Spleen (tissue), 11 donors: ENCODE results near the gene RASSF3. TPM values are rescaled to one million over a fixed set of nuclear protein-coding genes. Genes with fewer than 3 reads are reported as not detected.
"Not testable (repeated sequence)": the region's sequence is repeated elsewhere in the genome, so short reads cannot be mapped to it uniquely, and the experiment has no call there.

Experiments used
- DNase-seq: peaks from one replicate; pipeline ENCODE4 v3.0.0-alpha.2; 2020
- H3K27ac ChIP-seq, 8 donors: fragments of 200-600 bp; sonication (generic) in 7 of 8; 1 replicate in 4 of 8; 2 replicates in 4 of 8; pipeline versions ENCODE4 v1.5.0 to v1.8.0; 2016 to 2021; ENCODE audit warnings: inconsistent platforms in 4 of 8, mild to moderate bottlenecking in 4 of 8, moderate library complexity in 1 of 8
- H3K27me3 ChIP-seq, 7 donors: fragments of 200-600 bp; sonication (generic) in 6 of 7; replicated peaks in 1 of 7; 1 replicate in 4 of 7; 2 replicates in 3 of 7; pipeline versions ENCODE4 v1.5.0 to v1.8.0; 2016 to 2021; ENCODE audit warnings: inconsistent platforms in 3 of 7, mild to moderate bottlenecking in 1 of 7
- H3K36me3 ChIP-seq, 6 donors: fragments of 200-600 bp; sonication (generic) in 5 of 6; 1 replicate in 4 of 6; 2 replicates in 2 of 6; pipeline versions ENCODE4 v1.5.0 to v1.8.0; 2016 to 2021; ENCODE audit warnings: inconsistent platforms in 2 of 6
- H3K4me1 ChIP-seq, 6 donors: fragments of 200-600 bp; sonication (generic) in 5 of 6; 1 replicate in 3 of 6; 2 replicates in 3 of 6; pipeline versions ENCODE4 v1.5.0 to v1.8.0; 2016 to 2021; ENCODE audit warnings: inconsistent platforms in 3 of 6
- H3K4me3 ChIP-seq, 8 donors: fragments of 200-600 bp; sonication (generic) in 7 of 8; 1 replicate in 4 of 8; 2 replicates in 4 of 8; pipeline versions ENCODE4 v1.5.0 to v1.8.0; 2016 to 2021; ENCODE audit warnings: inconsistent platforms in 4 of 8, mild to moderate bottlenecking in 4 of 8, moderate library complexity in 2 of 8
- H3K9me3 ChIP-seq, 8 donors: fragments of 200-600 bp; sonication (generic) in 7 of 8; 1 replicate in 4 of 8; 2 replicates in 4 of 8; pipeline versions ENCODE4 v1.5.0 to v1.8.0; 2016 to 2021; ENCODE audit warnings: inconsistent platforms in 4 of 8
- POLR2A ChIP-seq, 3 donors: fragments of 450-650 bp; IDR thresholded peaks; one replicate each; pipeline ENCODE4 v1.5.1; 2017; ENCODE audit warnings: antibody characterized with exemption in 3 of 3, mild to moderate bottlenecking in 1 of 3
- POLR2AphosphoS5 ChIP-seq, 3 donors: sonication (generic); formaldehyde crosslinking; IDR thresholded peaks; one replicate each; pipeline ENCODE4 v1.5.1; 2017; ENCODE audit warnings: antibody characterized with exemption in 3 of 3
- WGBS, 5 donors: extraction: QIAGEN DNeasy Blood & Tissue Kit in 3 of 5; methylation state at CpG; one replicate each; pipeline versions ENCODE4 v1.1.5 to v1.1.7; 2013 to 2018; 5-methylcytosine and 5-hydroxymethylcytosine counted together
- intact Hi-C: fragments of 100-400 bp; cut with DNase I; formaldehyde crosslinking; loops from one replicate; pipeline ENCODE4 v1.15.0; 2023; ENCODE audit warnings: low total_unique reads
- polyA plus RNA-seq, 3 donors: library from polyadenylated mRNA; stranded (reverse); fragments of 200-250 nt; gene quantifications; one replicate each; pipeline ENCODE4 v1.2.1, GENCODE V29; 2013
- total RNA-seq, 7 donors: library from RNA; depleted of rRNA in 3 of 7; stranded (reverse); fragments of >200 nt in 3 of 7; fragmentation: NEBNext Ultra II Directional in 4 of 7; extraction: Animal tissue kit (Norgen Biotek cat#: 25700) in 4 of 7; gene quantifications; one replicate each; pipeline versions ENCODE4 v1.1.0 to v1.2.1, GENCODE V29; 2016 to 2021
- TF ChIP-seq, protein P1 (sequence below), 11 experiments: fragments of 200-600 bp in 7 of 11; fragments of 450-650 bp in 4 of 11; sonication (generic) in 4 of 11; IDR thresholded peaks in 8 of 11; conservative IDR thresholded peaks in 3 of 11; 1 replicate in 7 of 11; 2 replicates in 4 of 11; pipeline versions ENCODE4 v1.4.0 to v1.8.0; 2016 to 2021; ENCODE audit warnings: antibody characterized with exemption in 11 of 11, inconsistent platforms in 4 of 11, mild to moderate bottlenecking in 1 of 11
- donor health status: healthy with polysubstance abuse.
- donor health status: DM: no; HTN: no; CAD: no; lungs with moderate emphysema.
- donor health status: DM: no; HTN: no; CAD: no.
- donor health status: Bipolar disorder and iron deficiency.
- donor health status: healthy.
- donor health status: DM: no; HTN: no; CAD: no.
- donor health status: DM: yes; HTN: yes; CAD: no.

The RASSF3 gene
- total and polyA plus RNA-seq, 10 donors, result 31.0 to 120 (median 91.0) TPM

DNA sequence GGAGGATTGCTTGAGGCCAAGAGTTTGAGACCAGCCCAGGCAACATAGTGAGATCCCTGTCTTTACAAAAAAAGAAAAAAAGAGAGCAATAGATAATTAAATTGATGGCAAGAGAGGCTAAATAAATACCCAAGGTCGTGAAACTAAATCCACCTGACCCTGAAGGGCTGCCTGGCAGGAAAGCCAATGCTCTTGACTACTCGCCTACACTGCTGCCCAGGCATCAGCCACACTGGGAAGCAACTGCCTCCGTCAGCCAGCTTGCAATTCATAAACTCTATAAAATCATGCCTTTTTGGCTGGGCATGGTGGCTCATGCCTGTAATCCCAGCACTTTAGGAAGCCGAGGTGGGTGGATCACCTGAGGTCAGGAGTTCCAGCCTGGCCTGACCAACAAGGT is 31.7 kb upstream of the RASSF3 start:
- Histone ChIP-seq H3K27me3 (no peaks in the 10 kb centered on the region), H3K4me1 (peaks cover 2 to 19% (median 11%) of the 10 kb centered on the region in 6 donors), H3K36me3 (no peaks in the 10 kb centered on the region), H3K4me3 (no peak overlapping the region), H3K9me3 (peaks cover 0 to 23% (median 18%) of the 10 kb centered on the region in 8 donors), H3K27ac (no peak overlapping the region)
- 59 to 82% (median 77%) methylated on average over 4 of the region's 4 CpGs for WGBS, 5 donors
- intact Hi-C loops, result no loop called here
- DNase-seq, result no peak
- TF ChIP-seq POLR2A (IDR thresholded peaks at IDR 0.05), result no peak
- TF ChIP-seq, protein P1, sequence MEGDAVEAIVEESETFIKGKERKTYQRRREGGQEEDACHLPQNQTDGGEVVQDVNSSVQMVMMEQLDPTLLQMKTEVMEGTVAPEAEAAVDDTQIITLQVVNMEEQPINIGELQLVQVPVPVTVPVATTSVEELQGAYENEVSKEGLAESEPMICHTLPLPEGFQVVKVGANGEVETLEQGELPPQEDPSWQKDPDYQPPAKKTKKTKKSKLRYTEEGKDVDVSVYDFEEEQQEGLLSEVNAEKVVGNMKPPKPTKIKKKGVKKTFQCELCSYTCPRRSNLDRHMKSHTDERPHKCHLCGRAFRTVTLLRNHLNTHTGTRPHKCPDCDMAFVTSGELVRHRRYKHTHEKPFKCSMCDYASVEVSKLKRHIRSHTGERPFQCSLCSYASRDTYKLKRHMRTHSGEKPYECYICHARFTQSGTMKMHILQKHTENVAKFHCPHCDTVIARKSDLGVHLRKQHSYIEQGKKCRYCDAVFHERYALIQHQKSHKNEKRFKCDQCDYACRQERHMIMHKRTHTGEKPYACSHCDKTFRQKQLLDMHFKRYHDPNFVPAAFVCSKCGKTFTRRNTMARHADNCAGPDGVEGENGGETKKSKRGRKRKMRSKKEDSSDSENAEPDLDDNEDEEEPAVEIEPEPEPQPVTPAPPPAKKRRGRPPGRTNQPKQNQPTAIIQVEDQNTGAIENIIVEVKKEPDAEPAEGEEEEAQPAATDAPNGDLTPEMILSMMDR (IDR thresholded peaks at IDR 0.05 in 8 of 11, conservative IDR thresholded peaks at IDR 0.05 in 3 of 11), result no peak
- no peak for TF ChIP-seq POLR2AphosphoS5 (IDR thresholded peaks at IDR 0.05)

DNA sequence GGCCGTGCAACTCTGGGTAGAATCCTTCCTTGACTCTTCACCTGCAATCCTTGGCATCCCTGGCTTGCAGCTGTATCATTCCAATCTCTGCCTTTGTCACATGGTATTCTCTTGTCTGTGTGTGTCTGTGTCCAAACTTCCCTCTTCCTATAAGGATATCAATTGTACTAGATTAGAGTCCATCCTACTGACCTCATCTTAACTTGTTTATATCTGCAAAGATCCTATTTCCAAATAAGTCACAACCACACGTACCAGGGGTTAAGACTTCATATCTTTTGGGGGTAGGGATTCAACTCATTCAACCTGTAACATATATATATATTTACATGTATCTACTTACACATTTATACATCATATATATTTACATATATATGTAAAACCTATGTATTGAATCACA is 29.6 kb upstream of the RASSF3 start:
- Histone ChIP-seq H3K9me3 (peaks cover 0 to 5% (median 3%) of the 10 kb centered on the region in 8 donors), H3K4me1 (peaks cover 11 to 37% (median 24%) of the 10 kb centered on the region in 6 donors), H3K27me3 (no peaks in the 10 kb centered on the region), H3K4me3 (no peak overlapping the region), H3K36me3 (no peaks in the 10 kb centered on the region), H3K27ac (no peak overlapping the region)
- 78 to 90% (median 82%) methylated on average over 2 of the region's 2 CpGs for WGBS, 5 donors
- intact Hi-C loops, result no loop called here
- DNase-seq, result no peak
- no peak for TF ChIP-seq POLR2A (IDR thresholded peaks at IDR 0.05)
- TF ChIP-seq POLR2AphosphoS5 (IDR thresholded peaks at IDR 0.05), result no peak
- TF ChIP-seq, protein P1 (IDR thresholded peaks at IDR 0.05 in 8 of 11, conservative IDR thresholded peaks at IDR 0.05 in 3 of 11), result no peak

DNA sequence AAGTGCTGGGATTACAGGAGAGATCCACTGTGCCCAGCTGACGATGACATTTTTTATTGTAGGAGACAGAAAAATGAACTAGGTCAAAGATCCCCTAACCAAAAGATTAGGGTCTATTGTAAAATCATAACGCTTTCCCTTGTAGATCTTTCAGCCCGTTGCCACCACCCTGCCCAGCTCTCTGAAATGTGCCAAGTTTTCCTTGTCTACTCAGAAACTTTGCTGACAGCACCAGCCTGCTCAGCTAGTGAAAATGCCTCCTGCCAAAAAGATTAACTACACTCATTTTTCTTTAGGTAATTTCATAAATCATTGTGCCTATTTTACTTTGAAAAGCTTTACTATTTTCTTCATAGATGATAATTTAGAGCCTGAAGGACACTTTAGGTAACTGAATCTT is 28.2 kb upstream of the RASSF3 start:
- Histone ChIP-seq H3K36me3 (no peaks in the 10 kb centered on the region), H3K9me3 (no peaks in the 10 kb centered on the region), H3K4me1 (peaks cover 11 to 37% (median 24%) of the 10 kb centered on the region in 6 donors), H3K4me3 (no peak overlapping the region), H3K27ac (no peak overlapping the region), H3K27me3 (no peaks in the 10 kb centered on the region)
- WGBS, 5 donors, result 64 to 85% (median 78%) methylated on average over 3 of the region's 3 CpGs
- intact Hi-C loops, result no loop called here
- DNase-seq, result no peak
- TF ChIP-seq, protein P1 (IDR thresholded peaks at IDR 0.05 in 8 of 11, conservative IDR thresholded peaks at IDR 0.05 in 3 of 11), result no peak
- TF ChIP-seq POLR2A (IDR thresholded peaks at IDR 0.05) (no peak), POLR2AphosphoS5 (IDR thresholded peaks at IDR 0.05) (no peak)

DNA sequence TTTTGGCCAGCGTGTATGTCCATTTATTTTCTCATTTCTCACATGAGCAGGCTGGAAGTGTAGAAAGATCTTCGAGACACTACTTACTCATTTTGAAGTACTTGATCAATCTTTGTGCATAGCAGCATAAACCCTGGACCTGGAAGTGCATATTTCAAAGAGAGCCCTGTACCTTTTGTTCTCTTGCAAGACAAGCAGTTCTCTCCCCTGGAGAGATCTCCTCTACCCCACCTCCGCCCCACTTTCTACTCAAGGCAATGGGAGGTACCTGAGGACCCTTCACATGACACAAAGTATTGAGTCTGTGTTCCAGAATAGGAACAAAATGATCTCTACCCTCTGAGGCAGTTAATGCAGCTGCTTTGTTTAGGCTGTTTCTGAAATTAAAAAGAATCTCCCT is 27.4 kb upstream of the RASSF3 start:
- Histone ChIP-seq H3K27me3 (no peaks in the 10 kb centered on the region), H3K9me3 (no peaks in the 10 kb centered on the region), H3K36me3 (no peaks in the 10 kb centered on the region), H3K27ac (peak overlapping the region in 6 of 8 donors; percentile 61 to 76 (median 74)), H3K4me1 (peaks cover 11 to 41% (median 24%) of the 10 kb centered on the region in 6 donors), H3K4me3 (peak overlapping the region in 1 of 8 donors; percentile 50)
- no peak for DNase-seq
- TF ChIP-seq, protein P1 (IDR thresholded peaks at IDR 0.05 in 8 of 11, conservative IDR thresholded peaks at IDR 0.05 in 3 of 11), result no peak
- TF ChIP-seq POLR2AphosphoS5 (IDR thresholded peaks at IDR 0.05) (no peak), POLR2A (IDR thresholded peaks at IDR 0.05) (no peak)
- WGBS, 5 donors, result 87 to 96% (median 94%) methylated on average over 3 of the region's 3 CpGs
- intact Hi-C loops, result no loop called here

DNA sequence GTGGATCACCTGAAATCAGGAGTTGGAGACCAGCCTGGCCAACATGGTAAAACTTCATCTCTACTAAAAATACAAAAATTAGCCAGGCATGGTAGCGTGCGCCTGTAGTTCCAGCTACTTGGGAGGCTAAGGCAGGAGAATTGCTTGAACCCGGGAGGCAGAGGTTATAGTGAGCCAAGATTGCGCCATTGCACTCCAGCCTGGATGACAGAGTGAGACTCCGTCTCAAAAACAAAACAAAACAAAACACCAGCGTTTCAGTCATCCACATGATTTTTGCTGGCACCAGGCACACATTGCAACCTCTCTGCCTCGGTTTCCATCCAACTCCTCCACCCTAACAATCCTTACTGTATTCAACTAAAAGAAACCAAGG is 26.9 kb upstream of the RASSF3 start:
- H3K9me3 ChIP-seq, DNase-seq, H3K36me3 ChIP-seq, H3K27me3 ChIP-seq, intact Hi-C loops: not testable (repeated sequence)
- WGBS, 5 donors, result 65 to 81% (median 71%) methylated on average over 7 of the region's 7 CpGs
- Histone ChIP-seq H3K4me1 (peaks cover 11 to 41% (median 24%) of the 10 kb centered on the region in 6 donors), H3K4me3 (peak overlapping the region in 4 of 8 donors; percentile 2 to 50 (median 7)), H3K27ac (peak overlapping the region; percentile 51 to 76 (median 74))
